Skin of body (tissue), 2 donors: ENCODE results near the gene BAZ2B. TPM values are rescaled to one million over a fixed set of nuclear protein-coding genes. Genes with fewer than 3 reads are reported as not detected.
A peak's percentile ranks its signal among the peaks of the same experiment; 100 is the strongest.

Experiments
- DNase-seq: peaks from one replicate; lab custom pipeline; 2025; lab: John Stamatoyannopoulos, UW
- total RNA-seq: library from RNA; depleted of rRNA; stranded (reverse); fragments of >200 nt; gene quantifications from one replicate; pipeline ENCODE4 v1.2.3, GENCODE V29; 2014

Gene BAZ2B
- total RNA-seq, 1 donor from 2014 or later: 136 TPM

GRCh38 chr2:159617100-159617499 is 752 bp upstream of the BAZ2B start:
- no peak for DNase-seq

- DNase-seq: peak; percentile 94
Observed at GRCh38 chr2:159615367-159616285, 722 bp downstream of the BAZ2B start.

- DNase-seq: peak; percentile 93
Observed at GRCh38 chr2:159614534-159615366, 1.6 kb downstream of the BAZ2B start.

- DNase-seq: peak; percentile 70
Observed at GRCh38 chr2:159613651-159614285, 2.6 kb downstream of the BAZ2B start.

GRCh38 chr2:159613091-159613490 is 3.3 kb downstream of the BAZ2B start:
- no peak for DNase-seq

- DNase-seq: peak; percentile 75
Observed at GRCh38 chr2:159612255-159612901, 4.0 kb downstream of the BAZ2B start.

- peak; percentile 23 for DNase-seq
Observed at GRCh38 chr2:159609811-159610549, 6.4 kb downstream of the BAZ2B start.

- DNase-seq: no peak
Observed at GRCh38 chr2:159608723-159609308, 7.5 kb downstream of the BAZ2B start.

- DNase-seq: no peak
Observed at GRCh38 chr2:159608108-159608507, 8.2 kb downstream of the BAZ2B start.

GRCh38 chr2:159606287-159606686 is 10.1 kb downstream of the BAZ2B start:
- no peak for DNase-seq

- no peak for DNase-seq
Observed at GRCh38 chr2:159605441-159606178, 10.7 kb downstream of the BAZ2B start.

GRCh38 chr2:159604159-159604558 is 12.2 kb downstream of the BAZ2B start:
- DNase-seq: no peak

GRCh38 chr2:159600752-159601151 is 15.6 kb downstream of the BAZ2B start:
- DNase-seq: no peak

GRCh38 chr2:159595410-159596046 is 20.8 kb downstream of the BAZ2B start:
- no peak for DNase-seq

GRCh38 chr2:159592441-159592840 is 23.9 kb downstream of the BAZ2B start:
- DNase-seq: no peak

- no peak for DNase-seq
Observed at GRCh38 chr2:159591221-159591620, 25.1 kb downstream of the BAZ2B start.

- DNase-seq: no peak
Observed at GRCh38 chr2:159589286-159589685, 27.1 kb downstream of the BAZ2B start.

GRCh38 chr2:159586034-159586433 is 30.3 kb downstream of the BAZ2B start:
- no peak for DNase-seq

- DNase-seq: no peak
Observed at GRCh38 chr2:159585622-159586021, 30.7 kb downstream of the BAZ2B start.
